CMK (cell line): Measurements from ENCODE around the gene MAP7D1.
"Not testable (repeated sequence)": the region's sequence is repeated elsewhere in the genome, so short reads cannot be mapped to it uniquely, and the experiment has no call there.

ENCODE experiments used
- DNase-seq: peaks from one replicate; pipeline ENCODE4 v3.0.0-alpha.2; 2010; ENCODE audit warnings: low read depth

Gene MAP7D1

GRCh38 chr1:36203554-36204346 lies 47.8 kb downstream of the MAP7D1 start:
- no peak for DNase-seq

GRCh38 chr1:36204347-36204909 lies 48.5 kb downstream of the MAP7D1 start:
- no peak for DNase-seq

GRCh38 chr1:36206323-36206858 lies 50.4 kb downstream of the MAP7D1 start:
- no peak for DNase-seq

- no peak for DNase-seq
These were observed 51.4 kb downstream of the MAP7D1 start for GRCh38 chr1:36207339-36207738.

GRCh38 chr1:36208978-36209703 lies 53.2 kb downstream of the MAP7D1 start:
- DNase-seq = no peak

- no peak for DNase-seq
These were observed 55.3 kb downstream of the MAP7D1 start for GRCh38 chr1:36211307-36211706.

GRCh38 chr1:36211841-36212240 lies 55.9 kb downstream of the MAP7D1 start:
- DNase-seq = no peak

GRCh38 chr1:36212782-36213181 lies 56.8 kb downstream of the MAP7D1 start:
- no peak for DNase-seq

GRCh38 chr1:36217670-36218069 lies 61.7 kb downstream of the MAP7D1 start:
- no peak for DNase-seq

GRCh38 chr1:36221901-36222300 lies 65.9 kb downstream of the MAP7D1 start:
- DNase-seq = not testable (repeated sequence)

- DNase-seq = no peak
These were observed 66.8 kb downstream of the MAP7D1 start for GRCh38 chr1:36222481-36223380.

- DNase-seq = peak; percentile 40
These were observed 67.5 kb downstream of the MAP7D1 start for GRCh38 chr1:36223381-36223995.

- peak; percentile 99 for DNase-seq
These were observed 68.1 kb downstream of the MAP7D1 start, which contains the start of gene THRAP3 for GRCh38 chr1:36223996-36224536. THRAP3 (plus strand) TSS chr1:36224443; CDS start chr1:36282564, 58,121 bp downstream.

- DNase-seq = no peak
These were observed 68.8 kb downstream of the MAP7D1 start for GRCh38 chr1:36224537-36225282.

- no peak for DNase-seq
These were observed 69.4 kb downstream of the MAP7D1 start for GRCh38 chr1:36225283-36225899.

- DNase-seq = not testable (repeated sequence)
These were observed 74.3 kb downstream of the MAP7D1 start for GRCh38 chr1:36230279-36230678.
